SH-SY5Y (cell line): Measurements from ENCODE around the gene VWF.

Experiments used
- GATA2 ChIP-seq: IDR thresholded peaks from 2 replicates; pipeline ENCODE4 v1.6.1; 2011; ENCODE audit warnings: mild to moderate bottlenecking, low read depth, low read length
- GATA3 ChIP-seq: IDR thresholded peaks from 2 replicates; pipeline ENCODE4 v1.6.1; 2011; ENCODE audit warnings: low read depth, mild to moderate bottlenecking, low read length, moderate library complexity

DNA sequence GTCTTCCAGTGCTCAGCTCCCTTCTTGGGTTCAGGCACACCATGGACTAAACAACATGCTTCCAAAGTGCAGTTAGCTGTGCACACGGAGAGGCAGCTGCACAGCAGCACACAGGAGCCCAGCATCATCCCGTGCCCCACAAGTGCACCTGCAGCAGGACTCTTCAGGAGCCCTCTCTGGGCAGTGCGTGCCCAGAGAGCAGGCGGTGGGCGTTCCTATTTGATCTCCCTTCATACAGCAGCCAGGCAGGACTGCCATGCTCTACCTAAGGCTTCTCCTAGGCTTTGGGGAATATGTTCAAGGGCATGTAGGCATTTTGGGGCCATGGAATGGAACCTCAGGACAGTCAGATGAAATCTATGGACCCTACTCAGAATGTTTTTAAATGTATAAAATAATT is 214.9 kb downstream of the VWF start:
- TF ChIP-seq GATA3, result no peak
- TF ChIP-seq GATA2, result no peak
